Nephron progenitor cell (in vitro differentiated cells): ENCODE data around the gene TEKT3.

Experiments used
- DNase-seq: peaks from one replicate; pipeline ENCODE4 v3.0.0; 2021
- H3K27ac Mint-ChIP-seq: 2 replicates; pipeline ENCODE4 v1.8.0; 2021; ENCODE audit warnings: mild to moderate bottlenecking, moderate library complexity, mixed read lengths
- H3K27me3 Mint-ChIP-seq: 2 replicates; pipeline ENCODE4 v1.8.0; 2021; ENCODE audit warnings: mild to moderate bottlenecking, low read depth, mixed read lengths; ENCODE audit not compliant: poor library complexity
- H3K36me3 Mint-ChIP-seq: 2 replicates; pipeline ENCODE4 v1.8.0; 2021; ENCODE audit warnings: low read depth, mixed read lengths
- H3K4me1 Mint-ChIP-seq: 2 replicates; pipeline ENCODE4 v1.8.0; 2021; ENCODE audit warnings: mixed read lengths
- H3K4me3 Mint-ChIP-seq: 2 replicates; pipeline ENCODE4 v1.8.0; 2021; ENCODE audit warnings: mild to moderate bottlenecking, moderate library complexity, mixed read lengths
- H3K9me3 Mint-ChIP-seq: 2 replicates; pipeline ENCODE4 v1.8.0; 2021; ENCODE audit warnings: mild to moderate bottlenecking, moderate library complexity, mixed read lengths
- CTCF ChIP-seq: fragments of 200-600 bp; sonication (generic); IDR thresholded peaks from 2 replicates; pipeline ENCODE4 v1.5.0; 2021; ENCODE audit warnings: antibody characterized with exemption

TEKT3 gene

GRCh38 chr17:15319452-15320010 lies 21.9 kb downstream of the TEKT3 start:
- Mint-ChIP-seq H3K27ac (no peak overlapping the region), H3K9me3 (no peaks in the 10 kb centered on the region), H3K4me3 (no peak overlapping the region), H3K27me3 (peaks cover 22% of the 10 kb centered on the region), H3K36me3 (no peaks in the 10 kb centered on the region), H3K4me1 (no peaks in the 10 kb centered on the region)
- no peak for TF ChIP-seq CTCF
- DNase-seq: peak; percentile 8

GRCh38 chr17:15311996-15312395 lies 29.4 kb downstream of the TEKT3 start:
- Mint-ChIP-seq H3K4me3 (no peak overlapping the region), H3K27ac (no peak overlapping the region), H3K9me3 (no peaks in the 10 kb centered on the region), H3K4me1 (no peaks in the 10 kb centered on the region), H3K27me3 (peaks cover 32% of the 10 kb centered on the region), H3K36me3 (no peaks in the 10 kb centered on the region)
- TF ChIP-seq CTCF: no peak
- DNase-seq: no peak

GRCh38 chr17:15309793-15310192 lies 31.6 kb downstream of the TEKT3 start:
- no peaks in the 10 kb centered on the region for H3K36me3 Mint-ChIP-seq
- H3K27me3 Mint-ChIP-seq: peaks cover 18% of the 10 kb centered on the region
- no peaks in the 10 kb centered on the region for H3K4me1 Mint-ChIP-seq
- TF ChIP-seq CTCF: no peak
- H3K27ac Mint-ChIP-seq: no peak overlapping the region
- no peak overlapping the region for H3K4me3 Mint-ChIP-seq
- no peaks in the 10 kb centered on the region for H3K9me3 Mint-ChIP-seq
- no peak for DNase-seq

- DNase-seq: no peak
- H3K9me3 Mint-ChIP-seq: no peaks in the 10 kb centered on the region
- no peak overlapping the region for H3K4me3 Mint-ChIP-seq
- peaks cover 13% of the 10 kb centered on the region for H3K27me3 Mint-ChIP-seq
- H3K4me1 Mint-ChIP-seq: no peaks in the 10 kb centered on the region
- TF ChIP-seq CTCF: no peak
- H3K36me3 Mint-ChIP-seq: no peaks in the 10 kb centered on the region
- no peak overlapping the region for H3K27ac Mint-ChIP-seq
Measured at GRCh38 chr17:15309236-15309635, 32.2 kb downstream of the TEKT3 start.

GRCh38 chr17:15308758-15309157 lies 32.6 kb downstream of the TEKT3 start:
- Mint-ChIP-seq H3K4me3 (no peak overlapping the region), H3K27ac (no peak overlapping the region), H3K4me1 (no peaks in the 10 kb centered on the region), H3K9me3 (no peaks in the 10 kb centered on the region), H3K36me3 (no peaks in the 10 kb centered on the region), H3K27me3 (peaks cover 11% of the 10 kb centered on the region)
- no peak for TF ChIP-seq CTCF
- no peak for DNase-seq

- no peak for TF ChIP-seq CTCF
- Mint-ChIP-seq H3K4me1 (no peaks in the 10 kb centered on the region), H3K9me3 (no peaks in the 10 kb centered on the region), H3K27ac (no peak overlapping the region), H3K4me3 (no peak overlapping the region), H3K27me3 (peaks cover 9% of the 10 kb centered on the region), H3K36me3 (no peaks in the 10 kb centered on the region)
- DNase-seq: no peak
Measured at GRCh38 chr17:15307710-15308111, 33.7 kb downstream of the TEKT3 start.
